ENCODE measurements around the gene MTG2. TPM values are rescaled to one million over a fixed set of nuclear protein-coding genes. Genes with fewer than 3 reads are reported as not detected.
A peak's percentile ranks its signal among the peaks of the same experiment; 100 is the strongest.

MTG2 gene
- total and polyA plus RNA-seq, 2 of the 13 experiments (the other 11 are each of a cell fraction or from before 2014, with no cell fraction given): 20.4 to 37.8 TPM

GRCh38 chr20:62219101-62219991, 36.5 kb downstream of the MTG2 start (continued):
- TF ChIP-seq AKAP8 (CRISPR knock-in tag; IDR thresholded peaks at IDR 0.05) (no peak), YEATS4 (CRISPR knock-in tag; IDR thresholded peaks at IDR 0.05; ENCODE audit: borderline replicate concordance) (no peak), FOSL2 (CRISPR knock-in tag; IDR thresholded peaks at IDR 0.05) (no peak), KDM5A (IDR thresholded peaks at IDR 0.05; ENCODE audit: borderline replicate concordance, low read length) (no peak), FOXC1 (CRISPR knock-in tag; IDR thresholded peaks at IDR 0.05; ENCODE audit: borderline replicate concordance) (no peak), CCAR2 (optimal IDR thresholded peaks at IDR 0.05; ENCODE audit: low read depth, low read length) (no peak), ARID4A (CRISPR knock-in tag; IDR thresholded peaks at IDR 0.05; ENCODE audit: borderline replicate concordance) (no peak; the same call in 1 of the 2 replicates), ZFP1 (CRISPR knock-in tag; IDR thresholded peaks at IDR 0.05) (no peak), MYNN (CRISPR knock-in tag; IDR thresholded peaks at IDR 0.05; ENCODE audit: low read depth) (no peak), ZNF484 (CRISPR knock-in tag; IDR thresholded peaks at IDR 0.05; ENCODE audit: borderline replicate concordance, low read depth) (no peak), ARHGAP35 (CRISPR knock-in tag; IDR thresholded peaks at IDR 0.05; ENCODE audit: borderline replicate concordance) (no peak), HNRNPH1 (optimal IDR thresholded peaks at IDR 0.05; ENCODE audit: low read depth, low read length) (no peak), SALL1 (CRISPR knock-in tag; IDR thresholded peaks at IDR 0.05) (peak; percentile 8; the same call in 1 of the 2 replicates), ZUFSP (CRISPR knock-in tag; IDR thresholded peaks at IDR 0.05; ENCODE audit: borderline replicate concordance) (no peak), FOSL1 (CRISPR knock-in tag; IDR thresholded peaks at IDR 0.05; ENCODE audit: borderline replicate concordance) (no peak), MXI1 (IDR thresholded peaks at IDR 0.05; ENCODE audit: borderline replicate concordance, low read depth, low read length) (no peak), DBP (CRISPR knock-in tag; IDR thresholded peaks at IDR 0.05; ENCODE audit: not compliant biosample characterization) (no peak), ZNF225 (CRISPR knock-in tag; IDR thresholded peaks at IDR 0.05) (0 out of 2 replicates have a peak, but pooled peaks have one; percentile 38), HIVEP1 (CRISPR knock-in tag; IDR thresholded peaks at IDR 0.05) (0 out of 2 replicates have a peak, but pooled peaks have one; percentile 30), ZNF710 (CRISPR knock-in tag; IDR thresholded peaks at IDR 0.05; ENCODE audit: borderline replicate concordance) (no peak)

All from HepG2 (cell line).